IMR-90 (cell line): ENCODE results near the gene PRDM10. TPM values are rescaled to one million over a fixed set of nuclear protein-coding genes. Genes with fewer than 3 reads are reported as not detected.

ENCODE experiments used
- ATAC-seq: fragments of 200-7000 bp; cut with Tn5 transposase; 2 replicates; pipeline ENCODE4 v1.9.1; 2020; ENCODE audit warnings: low read depth, mild to moderate bottlenecking, moderate library complexity
- BruUV-seq: library from RNA; stranded (reverse); fragments of 400-500 nt; replicated peaks from 2 replicates; lab custom pipeline; 2021; lab: Mats Ljungman, UMichigan
- CTCF ChIA-PET: fragments of 300-600 bp; formaldehyde crosslinking; extraction: SDS; loops from one replicate; lab custom pipeline; 2021; ENCODE audit warnings: antibody characterized with exemption; lab: Yijun Ruan, JAX
- POLR2A ChIA-PET: fragments of 300-600 bp; sonication (Branson Sonifier 250); formaldehyde crosslinking; loops from one replicate; lab custom pipeline; 2022; ENCODE audit warnings: antibody characterized with exemption; ENCODE audit not compliant: unreplicated experiment; lab: Charles Lee
- DNase-seq: peaks from one replicate; pipeline ENCODE4 v3.0.0; 2013
- H2AFZ ChIP-seq: replicated peaks from 2 replicates; pipeline ENCODE3; 2013; ENCODE audit warnings: low read length, mild to moderate bottlenecking; ENCODE audit not compliant: poor library complexity
- H2AK5ac ChIP-seq: 2 replicates; pipeline ENCODE4 v1.6.1; 2013; ENCODE audit warnings: low read depth, low read length, inconsistent platforms
- H2AK9ac ChIP-seq: replicated peaks from 2 replicates; pipeline ENCODE3; 2013; ENCODE audit warnings: mild to moderate bottlenecking, low read depth, low read length, moderate library complexity; ENCODE audit not compliant: poor library complexity
- H2BK120ac ChIP-seq: 2 replicates; pipeline ENCODE4 v1.6.1; 2013; ENCODE audit warnings: low read depth, low read length, inconsistent platforms
- H2BK15ac ChIP-seq: 3 replicates; pipeline ENCODE4 v1.6.1; 2013; ENCODE audit warnings: low read depth, low read length, inconsistent platforms
- H2BK20ac ChIP-seq: 2 replicates; pipeline ENCODE4 v1.6.1; 2013; ENCODE audit warnings: low read depth, mild to moderate bottlenecking, inconsistent platforms, low read length, moderate library complexity
- H2BK5ac ChIP-seq: 2 replicates; pipeline ENCODE4 v1.6.1; 2013; ENCODE audit warnings: mild to moderate bottlenecking, low read depth, low read length, inconsistent platforms; ENCODE audit not compliant: poor library complexity, severe bottlenecking
- H3K14ac ChIP-seq: replicated peaks from 2 replicates; pipeline ENCODE4 v1.6.1; 2013; ENCODE audit warnings: low read depth, low read length, inconsistent platforms
- H3K18ac ChIP-seq: 2 replicates; pipeline ENCODE4 v1.6.1; 2013; ENCODE audit warnings: low read depth, low read length, control low read depth
- H3K23ac ChIP-seq: 2 replicates; pipeline ENCODE4 v1.6.1; 2013; ENCODE audit warnings: low read depth, low read length, inconsistent platforms
- H3K27ac ChIP-seq: 2 replicates; pipeline ENCODE4 v1.5.1; 2013; ENCODE audit warnings: mild to moderate bottlenecking, control low read depth, low read length; ENCODE audit not compliant: insufficient read depth
- H3K27me3 ChIP-seq: 2 replicates; pipeline ENCODE4 v1.6.1; 2013; ENCODE audit warnings: low read length; ENCODE audit not compliant: control insufficient read depth, insufficient read depth
- H3K36me3 ChIP-seq: 2 replicates; pipeline ENCODE4 v1.6.1; 2013; ENCODE audit warnings: low read length, mixed read lengths; ENCODE audit not compliant: control insufficient read depth, insufficient read depth
- H3K4ac ChIP-seq: 2 replicates; pipeline ENCODE4 v1.6.1; 2013; ENCODE audit warnings: low read depth, low read length, inconsistent platforms
- H3K4me1 ChIP-seq: 2 replicates; pipeline ENCODE4 v1.6.1; 2013; ENCODE audit warnings: low read length, mixed read lengths; ENCODE audit not compliant: control insufficient read depth, insufficient read depth
- H3K4me2 ChIP-seq: 2 replicates; pipeline ENCODE4 v1.6.1; 2013; ENCODE audit warnings: low read depth, mild to moderate bottlenecking, control low read depth, low read length, moderate library complexity
- H3K4me3 ChIP-seq: 2 replicates; pipeline ENCODE4 v1.5.1; 2013; ENCODE audit warnings: low read depth, mild to moderate bottlenecking, control low read depth, low read length, moderate library complexity; ENCODE audit not compliant: insufficient read depth
- H3K56ac ChIP-seq: 2 replicates; pipeline ENCODE4 v1.6.1; 2013; ENCODE audit warnings: low read length, inconsistent platforms; ENCODE audit not compliant: insufficient read depth; ENCODE audit errors: extremely low read depth
- H3K79me1 ChIP-seq, 2 experiments: 2 replicates each; pipeline ENCODE4 v1.6.1; 2013; ENCODE audit warnings: low read length in 2 of 2, inconsistent platforms in 1 of 2, low read depth in 1 of 2
- H3K9ac ChIP-seq: 2 replicates; pipeline ENCODE4 v1.6.1; 2013; ENCODE audit warnings: low read depth, low read length, control low read depth
- H3K9me1 ChIP-seq: 2 replicates; pipeline ENCODE4 v1.6.1; 2013; ENCODE audit warnings: low read length, inconsistent platforms; ENCODE audit not compliant: insufficient read depth
- H3K9me3 ChIP-seq: 2 replicates; pipeline ENCODE4 v1.6.1; 2013; ENCODE audit warnings: low read length; ENCODE audit not compliant: control insufficient read depth, insufficient read depth
- H4K20me1 ChIP-seq: 2 replicates; pipeline ENCODE4 v1.6.1; 2013; ENCODE audit warnings: low read length, inconsistent platforms; ENCODE audit not compliant: insufficient read depth
- H4K5ac ChIP-seq: 2 replicates; pipeline ENCODE4 v1.6.1; 2013; ENCODE audit warnings: mild to moderate bottlenecking, low read depth, low read length, control low read depth
- H4K8ac ChIP-seq, 2 experiments: 2 replicates each; pipeline ENCODE4 v1.6.1; 2013; ENCODE audit warnings: low read depth in 2 of 2, low read length in 2 of 2, control low read depth in 1 of 2, inconsistent platforms in 1 of 2
- H4K91ac ChIP-seq: 2 replicates; pipeline ENCODE4 v1.6.1; 2013; ENCODE audit warnings: low read depth, low read length, inconsistent platforms; ENCODE audit not compliant: insufficient read depth
- FOS ChIP-seq: fragments of 150-350 bp; IDR thresholded peaks from 2 replicates; pipeline ENCODE4 v1.6.1; 2016; ENCODE audit warnings: low read depth, low read length
- MAFK ChIP-seq: IDR thresholded peaks from 2 replicates; pipeline ENCODE4 v1.6.1; 2012; ENCODE audit warnings: low read depth, low read length, improper control_type of control experiment
- MAZ ChIP-seq: IDR thresholded peaks from 2 replicates; pipeline ENCODE4 v1.6.1; 2012; ENCODE audit warnings: low read depth, mild to moderate bottlenecking, low read length, improper control_type of control experiment, moderate library complexity, borderline replicate concordance
- MXI1 ChIP-seq: IDR thresholded peaks from 2 replicates; pipeline ENCODE4 v1.6.1; 2012; ENCODE audit warnings: low read depth, mild to moderate bottlenecking, low read length, moderate library complexity, borderline replicate concordance
- NFE2L2 ChIP-seq: fragments of 150-350 bp; IDR thresholded peaks from 2 replicates; pipeline ENCODE4 v1.6.1; 2016; ENCODE audit warnings: low read depth, mild to moderate bottlenecking, low read length
- RAD21 ChIP-seq: IDR thresholded peaks from 2 replicates; pipeline ENCODE4 v1.6.1; 2012; ENCODE audit warnings: low read length, improper control_type of control experiment
- RCOR1 ChIP-seq: IDR thresholded peaks from 2 replicates; pipeline ENCODE4 v1.6.1; 2012; ENCODE audit warnings: mild to moderate bottlenecking, low read length, improper control_type of control experiment; ENCODE audit not compliant: insufficient replicate concordance
- RFX5 ChIP-seq: IDR thresholded peaks from 2 replicates; pipeline ENCODE4 v1.8.0; 2012; ENCODE audit warnings: low read depth, mild to moderate bottlenecking, low read length, moderate library complexity
- WGBS, 2 experiments: methylation state at CpG; one replicate each; pipeline versions ENCODE4 v1.1.5 to v1.1.7; 2013; ENCODE audit warnings: missing lambda C conversion rate in 2 of 2; ENCODE audit not compliant: insufficient read length in 1 of 2; ENCODE audit errors: extremely low coverage in 2 of 2; 5-methylcytosine and 5-hydroxymethylcytosine counted together
- dilution Hi-C: fragments of 300-500 bp; cut with HindIII; formaldehyde crosslinking; loops from one replicate; pipeline ENCODE4 v1.14.3; 2018; ENCODE audit warnings: low sequenced_read_pairs; ENCODE audit not compliant: unreplicated experiment
- in situ Hi-C: fragments of 300-500 bp; cut with MboI; formaldehyde crosslinking; loops from 3 replicates; pipeline ENCODE4 v1.14.3; 2019; ENCODE audit warnings: low sequenced_read_pairs, inconsistent platforms, mixed read lengths
- intact Hi-C: fragments of 100-400 bp; cut with micrococcal nuclease; formaldehyde crosslinking; loops from 2 replicates; pipeline ENCODE4 v1.10.0; 2022
- polyA plus RNA-seq, 3 experiments: library from polyadenylated mRNA; depleted of rRNA; stranded (reverse); fragments of >200 nt; gene quantifications; 2 replicates each; pipeline ENCODE4 v1.2.3, GENCODE V29; 2012; ENCODE audit warnings: low replicate concordance in 1 of 3
- total RNA-seq: library from RNA; depleted of rRNA; stranded (reverse); fragments of >200 nt; gene quantifications from 2 replicates; pipeline ENCODE4 v1.2.3, GENCODE V29; 2012
- TF ChIP-seq, protein P1 (sequence below): fragments of 150-350 bp; IDR thresholded peaks from 2 replicates; pipeline ENCODE4 v1.6.1; 2017; ENCODE audit warnings: mild to moderate bottlenecking, antibody characterized with exemption, low read length, low read depth

The PRDM10 gene
- total and polyA plus RNA-seq, 2 of the 4 experiments (the other 2 are of a cell fraction), result 3.1 to 6.5 TPM

DNA sequence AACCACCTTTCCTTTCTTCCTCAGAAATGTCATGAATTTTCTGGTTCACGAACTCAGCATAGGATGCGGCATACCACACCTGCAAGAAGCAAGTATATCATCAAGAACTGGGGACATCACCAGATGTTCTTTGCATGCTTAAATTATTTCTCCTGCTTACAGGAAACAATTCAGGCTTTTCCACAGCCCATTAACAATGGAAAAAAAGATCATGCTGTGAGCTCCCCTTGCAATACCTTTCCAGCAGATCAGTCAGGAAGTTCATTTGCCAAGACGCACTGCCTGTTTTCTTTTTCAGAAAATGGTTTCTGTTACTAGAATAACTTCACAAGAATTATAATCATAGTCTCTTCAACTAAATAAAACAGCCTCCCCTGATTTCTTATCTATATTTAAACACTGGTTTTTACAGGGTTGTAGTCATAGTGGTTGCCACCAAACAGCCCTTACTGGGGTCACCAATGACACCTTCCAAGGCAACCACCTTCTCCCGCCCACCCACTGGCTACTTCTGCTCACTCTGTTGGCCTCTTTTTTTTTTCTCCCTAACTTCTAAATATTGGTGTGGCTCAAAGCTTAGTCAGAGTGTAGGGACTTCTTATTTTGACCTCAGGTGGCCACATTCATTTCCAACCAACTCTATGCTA, 64.9 kb downstream of the PRDM10 start:
- no peaks in the 10 kb centered on the region for H3K9me3 ChIP-seq
- no peaks in the 10 kb centered on the region for H3K79me1 ChIP-seq
- H2BK5ac ChIP-seq, result no peak overlapping the region
- H3K36me3 ChIP-seq, result peaks cover 7% of the 10 kb centered on the region; the same call in 1 of the 2 replicates
- no peak for DNase-seq
- TF ChIP-seq MXI1, result no peak
- TF ChIP-seq, protein P1, sequence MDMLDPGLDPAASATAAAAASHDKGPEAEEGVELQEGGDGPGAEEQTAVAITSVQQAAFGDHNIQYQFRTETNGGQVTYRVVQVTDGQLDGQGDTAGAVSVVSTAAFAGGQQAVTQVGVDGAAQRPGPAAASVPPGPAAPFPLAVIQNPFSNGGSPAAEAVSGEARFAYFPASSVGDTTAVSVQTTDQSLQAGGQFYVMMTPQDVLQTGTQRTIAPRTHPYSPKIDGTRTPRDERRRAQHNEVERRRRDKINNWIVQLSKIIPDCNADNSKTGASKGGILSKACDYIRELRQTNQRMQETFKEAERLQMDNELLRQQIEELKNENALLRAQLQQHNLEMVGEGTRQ, result no peak
- TF ChIP-seq RFX5, result no peak
- no peak for TF ChIP-seq RAD21
- no peak for TF ChIP-seq MAZ
- no peak for TF ChIP-seq FOS
- TF ChIP-seq MAFK, result no peak
- no peak for TF ChIP-seq NFE2L2
- TF ChIP-seq RCOR1, result no peak
- no peaks in the 10 kb centered on the region for H3K4me1 ChIP-seq
- WGBS, 2 experiments, result 66% methylated on average over 2 of the region's 4 CpGs; no CpG with 5 or more reads in 1 of the 2 experiments
- H3K4me3 ChIP-seq, result no peak overlapping the region
- no peaks in the 10 kb centered on the region for H3K27me3 ChIP-seq
- no peak overlapping the region for H2BK15ac ChIP-seq
- no peak overlapping the region for H4K5ac ChIP-seq
- H2AK9ac ChIP-seq, result no peak overlapping the region
- H3K9ac ChIP-seq, result no peak overlapping the region
- no peak overlapping the region for H2AK5ac ChIP-seq
- no peak overlapping the region for H3K14ac ChIP-seq
- H4K20me1 ChIP-seq, result no peaks in the 10 kb centered on the region
- no peak overlapping the region for H2BK120ac ChIP-seq
- in situ Hi-C loops, result no loop called here
- ATAC-seq, result no peak
- no peak overlapping the region for H3K18ac ChIP-seq
- H2AFZ ChIP-seq, result no peak overlapping the region
- H4K8ac ChIP-seq, result no peak overlapping the region
- H3K4me2 ChIP-seq, result no peak overlapping the region
- intact Hi-C loops, result no loop called here
- dilution Hi-C loops, result loop anchor here (25.0 kb wide), 1 partner anchor 200 kb away; no protein-coding TSS in a partner anchor
- H3K56ac ChIP-seq, result no peak overlapping the region
- BruUV-seq, result no TSS peak
- H4K91ac ChIP-seq, result no peak overlapping the region
- no peak overlapping the region for H3K4ac ChIP-seq
- H2BK20ac ChIP-seq, result no peak overlapping the region
- CTCF ChIA-PET, result interaction anchor here (0.6 kb wide), 1 partner anchor 180 kb away, joined by 3 read pairs; no protein-coding TSS in a partner anchor
- H3K23ac ChIP-seq, result no peak overlapping the region
- 0 out of 2 replicates have a peak, but pooled peaks cover 3% of the 10 kb centered on the region for H3K9me1 ChIP-seq
- POLR2A ChIA-PET, result no interaction called here
- no peak overlapping the region for H3K27ac ChIP-seq
